Left lobe of liver (tissue), 2 donors: Measurements from ENCODE around the gene LIMS2. TPM values are rescaled to one million over a fixed set of nuclear protein-coding genes. Genes with fewer than 3 reads are reported as not detected.
A peak's percentile ranks its signal among the peaks of the same experiment; 100 is the strongest.

Source experiments
- ATAC-seq: fragments of 200-7000 bp; cut with Tn5 transposase; one replicate; pipeline ENCODE4 v1.9.1; 2020; ENCODE audit warnings: mild to moderate bottlenecking, moderate library complexity
- DNase-seq: peaks from one replicate; pipeline ENCODE4 v3.0.0-alpha.2; 2020; ENCODE audit warnings: low spot score
- total RNA-seq: library from RNA; stranded (reverse); gene quantifications from one replicate; pipeline ENCODE4 v1.2.1, GENCODE V29; 2021
- donor health status: DM: no; HTN: no; CAD: no; lungs with moderate emphysema.
- donor health status: DM: no; HTN: yes; CAD: no.

LIMS2 gene, protein sequence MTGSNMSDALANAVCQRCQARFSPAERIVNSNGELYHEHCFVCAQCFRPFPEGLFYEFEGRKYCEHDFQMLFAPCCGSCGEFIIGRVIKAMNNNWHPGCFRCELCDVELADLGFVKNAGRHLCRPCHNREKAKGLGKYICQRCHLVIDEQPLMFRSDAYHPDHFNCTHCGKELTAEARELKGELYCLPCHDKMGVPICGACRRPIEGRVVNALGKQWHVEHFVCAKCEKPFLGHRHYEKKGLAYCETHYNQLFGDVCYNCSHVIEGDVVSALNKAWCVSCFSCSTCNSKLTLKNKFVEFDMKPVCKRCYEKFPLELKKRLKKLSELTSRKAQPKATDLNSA
- total RNA-seq: 31.0 TPM

DNA sequence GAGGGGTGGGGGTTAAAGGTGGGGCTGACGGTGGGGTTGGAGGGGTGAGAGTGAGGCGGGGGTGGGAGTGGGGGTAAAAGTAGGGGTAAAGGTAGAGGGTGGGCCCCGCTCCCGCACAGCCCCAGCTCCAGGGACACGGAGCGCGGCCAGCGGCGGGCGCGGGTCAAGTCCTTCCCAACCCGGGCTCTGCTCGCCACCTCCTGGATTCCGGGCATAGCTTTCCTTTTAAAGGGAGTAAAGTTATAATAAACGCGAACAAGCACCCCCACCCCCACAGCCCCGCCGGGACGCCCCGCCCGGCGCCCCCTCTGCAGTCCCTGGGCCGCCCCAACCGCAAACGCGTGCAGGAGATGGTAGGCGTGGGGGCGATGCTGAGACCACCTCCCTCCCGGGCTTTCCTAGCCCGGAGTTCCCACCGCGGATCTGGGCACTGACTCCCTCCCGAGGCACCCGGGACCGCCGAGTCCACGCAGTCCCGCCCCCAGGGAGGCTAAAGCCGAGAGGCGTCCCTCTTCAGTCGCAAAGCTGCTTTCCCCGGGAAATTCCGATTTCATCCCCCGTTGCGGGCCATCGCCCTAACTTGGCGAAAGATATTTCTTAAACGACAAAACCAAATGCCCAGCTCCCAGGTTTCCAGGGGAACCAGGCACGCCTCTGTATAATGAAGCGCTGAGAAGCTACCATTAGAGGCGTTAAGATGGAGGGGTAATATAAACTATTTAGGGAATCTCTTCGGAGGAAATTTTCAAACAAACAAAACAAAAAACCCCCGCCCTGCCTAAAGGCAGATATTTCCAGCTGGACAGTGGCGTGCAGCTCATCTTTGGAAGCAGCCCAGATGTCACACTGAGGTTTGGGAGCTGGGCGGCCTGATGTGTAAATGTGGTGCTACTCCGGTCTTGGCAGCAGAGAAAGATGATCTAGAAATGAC, at the start of gene LIMS2:
TSS of gene LIMS2 (minus strand) at position 200 of the 931 bp plus-strand sequence. CDS start 506 bp downstream, outside the sequence.
- ATAC-seq (peak; percentile 87), DNase-seq (peak; percentile 72)

GRCh38 chr2:127722807-127723206, 47.5 kb upstream of the LIMS2 start:
- ATAC-seq (no peak), DNase-seq (no peak)

GRCh38 chr2:127721978-127722355, 46.6 kb upstream of the LIMS2 start:
- DNase-seq (no peak), ATAC-seq (no peak)

GRCh38 chr2:127721311-127721977, 46.1 kb upstream of the LIMS2 start:
- ATAC-seq (no peak), DNase-seq (no peak)

DNA sequence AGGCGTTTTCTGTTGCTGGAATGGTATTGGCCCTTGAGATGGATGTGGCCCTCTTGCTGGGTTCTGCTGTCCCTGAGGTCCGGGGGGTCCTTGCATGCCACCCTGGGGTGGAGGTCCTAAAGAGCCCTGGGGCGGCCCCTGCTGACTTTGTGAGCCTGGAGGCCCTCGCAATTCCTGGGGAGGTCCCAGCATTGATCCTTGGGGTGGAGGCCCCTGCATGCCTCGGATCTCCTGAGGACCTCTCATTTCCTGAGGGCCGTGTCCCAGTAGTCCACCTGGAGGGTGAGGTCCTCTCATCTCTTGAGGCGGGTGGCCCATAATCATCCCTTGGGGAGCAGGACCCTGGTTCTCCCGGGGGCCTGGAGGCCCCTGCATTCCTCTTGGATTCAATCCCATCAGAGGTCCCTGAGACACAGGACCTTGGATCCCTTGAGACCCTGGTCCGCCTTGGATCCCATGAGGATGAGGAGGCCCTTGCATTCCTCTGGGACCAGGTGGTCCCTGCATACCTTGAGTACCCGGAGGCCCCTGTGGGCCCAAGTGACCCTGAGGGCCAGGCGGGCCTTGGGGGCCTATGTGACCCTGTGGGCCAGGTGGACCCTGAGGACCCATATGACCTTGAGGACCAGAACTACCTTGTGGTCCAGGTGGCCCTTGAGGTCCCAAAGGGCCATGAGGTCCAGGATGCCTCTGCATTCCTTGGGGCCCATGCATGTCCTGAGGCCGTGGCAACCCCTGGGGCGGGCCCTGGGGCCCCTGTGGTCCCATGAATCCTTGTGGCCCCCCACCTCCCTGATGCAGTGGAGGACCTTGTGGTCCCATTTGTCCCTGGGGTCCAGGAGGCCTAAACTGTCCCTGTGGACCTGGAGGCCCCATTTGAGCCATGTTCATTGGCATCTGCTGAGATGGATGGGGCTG, 44.2 kb upstream of the LIMS2 start:
- no peak for DNase-seq

GRCh38 chr2:127718271-127718670, 42.9 kb upstream of the LIMS2 start:
- ATAC-seq (no peak), DNase-seq (no peak)

More for the DNA sequence above, 44.2 kb upstream of the LIMS2 start:
- ATAC-seq: no peak

GRCh38 chr2:127715778-127716449, 40.6 kb upstream of the LIMS2 start:
- DNase-seq: no peak
- ATAC-seq: no peak

- ATAC-seq: no peak
- DNase-seq: no peak
Measured at GRCh38 chr2:127713562-127713961, 38.2 kb upstream of the LIMS2 start.

- no peak for DNase-seq
- no peak for ATAC-seq
Measured at GRCh38 chr2:127712999-127713398, 37.7 kb upstream of the LIMS2 start.

DNA sequence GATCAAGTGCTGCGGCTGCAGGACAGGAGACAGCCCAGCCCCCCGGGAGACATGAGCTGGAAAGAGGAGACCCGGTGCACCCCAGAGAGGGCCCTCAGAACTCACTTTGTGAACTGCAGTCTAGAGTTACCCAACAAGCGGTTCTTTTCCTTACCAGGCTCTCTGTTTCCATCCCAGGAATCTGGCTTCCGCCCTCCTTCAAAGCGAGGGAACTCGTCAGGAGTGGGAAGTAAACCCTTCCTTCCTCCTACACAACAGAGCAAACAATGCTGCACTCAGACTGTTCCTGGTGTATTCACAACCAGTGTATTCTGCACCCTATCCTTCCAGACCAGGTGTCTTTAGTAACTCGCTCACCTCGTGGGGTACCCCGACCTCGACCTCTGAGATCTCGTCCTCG, 34.0 kb upstream of the LIMS2 start:
- no peak for ATAC-seq
- no peak for DNase-seq

DNA sequence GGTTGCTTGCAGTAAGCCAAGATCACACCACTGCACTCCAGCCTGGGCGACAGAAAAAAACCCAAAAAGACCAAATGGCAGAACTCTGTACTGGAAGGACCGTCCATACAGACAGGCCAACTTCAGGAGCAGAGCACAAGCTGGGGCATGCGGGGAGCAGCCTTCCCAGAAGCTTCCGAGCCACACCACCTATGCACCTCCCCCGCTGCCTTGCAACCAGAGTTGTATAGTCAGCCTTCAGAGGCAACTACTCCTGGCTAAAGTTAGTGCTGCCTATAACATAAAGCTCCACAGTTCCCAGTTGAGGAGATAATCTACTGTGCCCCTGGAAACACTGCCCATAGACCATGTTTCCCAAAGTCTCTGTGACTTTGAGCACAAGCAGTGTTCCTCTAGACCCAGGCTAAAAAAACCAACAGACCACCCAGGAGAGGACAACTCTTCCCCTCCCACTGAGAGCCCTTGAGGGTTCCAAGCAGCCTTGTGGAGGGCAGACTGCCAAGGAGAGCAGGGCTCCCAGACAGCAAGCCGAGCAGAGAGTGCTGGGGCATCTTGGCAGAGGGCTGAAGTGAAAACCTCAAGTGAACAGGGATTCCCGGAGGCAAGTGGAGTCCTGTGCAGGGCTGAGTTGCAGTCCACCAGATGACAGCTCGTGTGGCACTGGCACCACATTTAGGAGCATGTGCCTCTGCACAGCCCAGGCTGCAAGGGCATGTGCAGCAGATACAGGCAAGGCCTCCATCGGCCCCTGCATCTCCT, 32.7 kb upstream of the LIMS2 start:
- ATAC-seq: no peak
- DNase-seq: no peak

DNA sequence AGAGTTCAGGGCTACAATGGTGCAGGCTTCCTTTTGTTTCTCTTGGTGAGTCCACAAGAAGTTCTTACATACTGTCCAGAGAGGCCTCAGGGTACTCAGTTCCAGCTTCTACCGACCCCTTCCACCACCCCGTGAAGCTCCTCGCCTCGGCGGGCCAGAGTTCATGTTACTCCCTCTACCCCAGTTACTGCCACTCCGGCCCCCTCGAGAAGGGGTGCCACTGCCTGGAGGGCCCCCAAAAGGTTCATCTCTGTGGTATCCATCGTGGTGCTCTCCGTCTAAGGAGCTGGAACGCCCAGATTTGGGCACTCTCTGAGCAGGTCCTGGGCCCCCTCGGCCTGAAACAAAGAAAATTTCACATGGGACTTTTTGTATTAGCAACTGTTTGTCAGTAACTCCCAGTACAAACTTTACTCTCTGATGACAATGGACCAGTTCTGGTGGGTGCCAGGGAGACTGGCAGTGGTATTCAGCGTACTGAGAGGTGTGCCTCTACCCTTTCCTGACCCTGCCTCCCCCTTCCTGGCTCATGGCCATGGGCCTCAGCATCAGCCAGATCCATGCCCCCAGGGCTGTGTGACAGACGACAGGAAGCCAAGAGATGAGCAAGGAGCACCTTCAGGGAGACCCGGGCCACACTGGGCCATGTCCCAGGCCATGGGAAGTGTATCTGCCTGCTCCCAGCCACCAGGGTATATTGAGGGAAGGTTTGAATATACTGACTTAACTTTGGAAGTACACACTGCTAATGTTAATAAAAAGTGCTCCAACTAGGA, 31.1 kb upstream of the LIMS2 start:
- ATAC-seq: no peak
- no peak for DNase-seq

DNA sequence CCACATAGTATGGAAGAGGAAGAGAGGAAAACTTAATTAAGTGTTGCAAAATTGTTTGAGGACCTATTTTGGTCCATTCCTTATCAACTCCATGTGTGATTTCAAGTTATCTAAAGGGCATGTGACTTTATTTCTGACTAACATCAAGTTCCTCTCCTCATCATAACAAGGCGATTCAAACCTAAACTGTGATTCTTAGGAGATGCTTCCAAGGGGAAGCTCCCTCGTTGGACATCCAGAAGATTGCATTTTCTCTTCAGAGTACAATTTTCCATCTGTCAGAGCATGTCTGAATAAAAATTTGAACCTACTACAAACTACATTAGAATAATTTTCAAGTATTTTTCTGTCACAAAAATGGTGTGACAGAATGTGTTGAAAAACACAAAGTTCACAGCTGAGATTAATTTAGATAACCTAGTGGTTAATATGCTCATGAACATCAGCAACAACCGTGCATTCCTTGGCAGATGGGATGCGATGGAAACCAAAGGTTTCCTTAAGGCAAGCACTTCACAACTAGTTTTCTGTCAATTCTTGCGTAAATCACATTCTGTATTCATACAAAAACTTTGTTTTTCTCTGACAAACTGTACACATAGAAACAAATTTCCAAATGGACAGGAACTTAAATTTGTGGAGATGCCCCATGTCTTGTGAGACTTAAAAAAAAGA, 30.2 kb upstream of the LIMS2 start:
- DNase-seq (no peak), ATAC-seq (no peak)

DNA sequence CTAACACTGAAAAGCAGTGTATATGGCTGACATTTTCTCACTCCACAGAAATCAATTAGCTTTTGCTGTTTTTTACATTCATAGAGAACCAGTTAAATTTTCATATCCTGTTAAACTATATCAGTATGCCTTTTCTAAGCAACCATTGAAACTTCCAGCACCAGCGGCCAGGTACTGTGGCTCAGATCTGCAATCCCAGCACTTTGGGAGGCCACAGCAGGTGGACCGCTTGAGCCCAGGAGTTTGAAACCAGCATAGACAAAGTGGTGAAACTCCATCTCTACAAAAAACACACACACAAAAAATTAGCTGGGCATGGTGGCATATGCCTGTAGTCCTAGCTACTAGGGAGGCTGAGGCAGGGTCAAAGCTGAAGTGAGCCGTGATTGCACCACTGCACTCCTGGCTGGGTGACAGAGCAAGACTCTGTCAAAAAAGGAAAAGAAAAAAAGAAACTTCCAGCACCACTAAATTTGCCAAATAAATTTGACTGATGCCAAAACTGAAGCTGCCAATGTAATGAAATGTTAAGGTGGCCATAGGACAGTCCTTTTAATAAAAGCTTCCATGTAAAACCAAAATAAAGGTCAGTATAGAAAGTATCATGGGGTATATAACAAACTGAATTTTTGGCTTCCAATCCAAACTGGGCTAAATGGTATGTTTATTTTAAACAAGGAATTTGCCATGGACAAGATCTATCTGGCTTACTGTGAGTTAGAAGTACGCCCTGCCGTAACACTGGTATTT, 29.5 kb upstream of the LIMS2 start:
- ATAC-seq (peak; percentile 36), DNase-seq (peak; percentile 84)

- ATAC-seq: no peak
- no peak for DNase-seq
Measured at GRCh38 chr2:127703282-127703681, 28.0 kb upstream of the LIMS2 start.

GRCh38 chr2:127702395-127703009, 27.2 kb upstream of the LIMS2 start:
- no peak for ATAC-seq

More at GRCh38 chr2:127702395-127703009, 27.2 kb upstream of the LIMS2 start:
- no peak for DNase-seq
